ENCODE data around the gene MANSC4.
A peak's percentile ranks its signal among the peaks of the same experiment; 100 is the strongest.

The MANSC4 gene

GRCh38 chr12:27797301-27798025 is 17.4 kb upstream of the MANSC4 start:
- no peak for DNase-seq

- no peak for DNase-seq
Observed at GRCh38 chr12:27796128-27796527, 16.1 kb upstream of the MANSC4 start.

- no peak for DNase-seq
Observed at GRCh38 chr12:27794818-27795584, 15.0 kb upstream of the MANSC4 start.

GRCh38 chr12:27790179-27790578 is 10.1 kb upstream of the MANSC4 start:
- no peak for DNase-seq

- DNase-seq, result no peak
Observed at GRCh38 chr12:27787559-27787958, 7.5 kb upstream of the MANSC4 start.

GRCh38 chr12:27785882-27786570 is 6.0 kb upstream of the MANSC4 start:
- DNase-seq, result no peak

GRCh38 chr12:27782481-27782880 is 2.4 kb upstream of the MANSC4 start:
- no peak for DNase-seq

GRCh38 chr12:27781680-27782079 is 1.6 kb upstream of the MANSC4 start:
- DNase-seq, result no peak

GRCh38 chr12:27780612-27781408 is 774 bp upstream of the MANSC4 start:
- DNase-seq, result peak; percentile 36

- DNase-seq, result peak; percentile 75
Observed at GRCh38 chr12:27779416-27779919, 568 bp downstream of the MANSC4 start.

- no peak for DNase-seq
Observed at GRCh38 chr12:27778206-27778605, 1.8 kb downstream of the MANSC4 start.

- no peak for DNase-seq
Observed at GRCh38 chr12:27777141-27777540, 2.9 kb downstream of the MANSC4 start.

- DNase-seq, result no peak
Observed at GRCh38 chr12:27772328-27773049, 7.5 kb downstream of the MANSC4 start.

- no peak for DNase-seq
Observed at GRCh38 chr12:27771481-27772327, 8.3 kb downstream of the MANSC4 start.

GRCh38 chr12:27769142-27769673 is 10.8 kb downstream of the MANSC4 start:
- DNase-seq, result no peak

GRCh38 chr12:27766587-27766986 is 13.4 kb downstream of the MANSC4 start:
- DNase-seq, result no peak

- DNase-seq, result no peak
Observed at GRCh38 chr12:27762757-27763156, 17.3 kb downstream of the MANSC4 start.

- DNase-seq, result no peak
Observed at GRCh38 chr12:27756670-27757195, 23.3 kb downstream of the MANSC4 start.

- no peak for DNase-seq
Observed at GRCh38 chr12:27754795-27755194, 25.2 kb downstream of the MANSC4 start.

GRCh38 chr12:27751386-27752047 is 28.5 kb downstream of the MANSC4 start:
- DNase-seq, result no peak
